A673 (cell line): Measurements from ENCODE around the gene CXCR6. TPM values are rescaled to one million over a fixed set of nuclear protein-coding genes. Genes with fewer than 3 reads are reported as not detected.

Source experiments
- BruUV-seq: library from RNA; stranded (reverse); fragments of 400-500 nt; replicated peaks from 2 replicates; lab custom pipeline; 2021; lab: Mats Ljungman, UMichigan
- CTCF ChIA-PET: fragments of 300-600 bp; sonication (Branson Sonifier 250); formaldehyde crosslinking; loops from one replicate; lab custom pipeline; 2022; ENCODE audit warnings: antibody characterized with exemption; lab: Charles Lee
- POLR2A ChIA-PET: fragments of 300-600 bp; sonication (Branson Sonifier 250); formaldehyde crosslinking; loops from one replicate; lab custom pipeline; 2022; ENCODE audit warnings: antibody characterized with exemption; ENCODE audit not compliant: low non-redundant PET; lab: Charles Lee
- DNase-seq: peaks from one replicate; pipeline ENCODE4 v3.0.0-alpha.2; 2015; ENCODE audit warnings: low spot score
- H3K27ac ChIP-seq: fragments of 200-600 bp; sonication (generic); 2 replicates; pipeline ENCODE4 v1.5.1; 2016; ENCODE audit warnings: mixed run types, low read depth, mild to moderate bottlenecking, mixed read lengths, antibody characterized with exemption, low read length; ENCODE audit not compliant: poor library complexity, severe bottlenecking
- H3K27me3 ChIP-seq: fragments of 200-600 bp; sonication (generic); replicated peaks from 2 replicates; pipeline ENCODE4 v1.6.1; 2017; ENCODE audit warnings: mixed run types, low read depth, mild to moderate bottlenecking, mixed read lengths, antibody characterized with exemption, low read length; ENCODE audit not compliant: insufficient read depth, poor library complexity
- H3K36me3 ChIP-seq: fragments of 200-600 bp; sonication (generic); 2 replicates; pipeline ENCODE4 v1.6.1; 2016; ENCODE audit warnings: mixed run types, mild to moderate bottlenecking, mixed read lengths, antibody characterized with exemption, low read length; ENCODE audit not compliant: insufficient read depth, poor library complexity, severe bottlenecking
- H3K4me1 ChIP-seq: fragments of 200-600 bp; sonication (generic); 2 replicates; pipeline ENCODE4 v1.6.1; 2017; ENCODE audit warnings: mixed run types, mild to moderate bottlenecking, mixed read lengths, antibody characterized with exemption, low read length; ENCODE audit not compliant: insufficient read depth, poor library complexity, severe bottlenecking
- H3K4me3 ChIP-seq: fragments of 200-600 bp; sonication (generic); 2 replicates; pipeline ENCODE4 v1.5.1; 2016; ENCODE audit warnings: low read depth, mixed run types, mild to moderate bottlenecking, mixed read lengths, low read length; ENCODE audit not compliant: poor library complexity, severe bottlenecking
- H3K9me3 ChIP-seq: fragments of 200-600 bp; sonication (generic); 2 replicates; pipeline ENCODE4 v1.6.1; 2016; ENCODE audit warnings: mixed run types, low read depth, mild to moderate bottlenecking, mixed read lengths, antibody characterized with exemption, low read length; ENCODE audit not compliant: poor library complexity, severe bottlenecking
- CTCF ChIP-seq: fragments of 300-800, 200-600 bp; sonication (generic); conservative IDR thresholded peaks from 2 replicates; pipeline ENCODE4 v1.5.1; 2017; ENCODE audit warnings: low read depth, mild to moderate bottlenecking, antibody characterized with exemption, low read length, moderate library complexity, mixed read lengths
- EZH2 ChIP-seq: fragments of 200-600 bp; sonication (generic); IDR thresholded peaks from 2 replicates; pipeline ENCODE4 v1.6.1; 2017; ENCODE audit warnings: borderline replicate concordance, low read depth, mild to moderate bottlenecking, mixed read lengths, antibody characterized with exemption, low read length; ENCODE audit not compliant: poor library complexity, severe bottlenecking
- intact Hi-C: fragments of 100-400 bp; cut with micrococcal nuclease; formaldehyde crosslinking; loops from one replicate; pipeline ENCODE4 v1.10.0; 2022; ENCODE audit not compliant: unreplicated experiment
- total RNA-seq: library from RNA; stranded (reverse); gene quantifications from 2 replicates; pipeline ENCODE4 v1.2.3, GENCODE V29; 2021

Gene CXCR6
- total RNA-seq, 1 experiment from 2014 or later: not detected

- BruUV-seq: no TSS peak
- intact Hi-C loops: no loop called here
- H3K27me3 ChIP-seq: no peaks in the 10 kb centered on the region
- no peaks in the 10 kb centered on the region for H3K4me1 ChIP-seq
- H3K36me3 ChIP-seq: peaks cover 2% of the 10 kb centered on the region
- POLR2A ChIA-PET: no interaction called here
- no peak for TF ChIP-seq EZH2
- TF ChIP-seq CTCF: no peak
- no peak overlapping the region for H3K4me3 ChIP-seq
- H3K9me3 ChIP-seq: no peaks in the 10 kb centered on the region
- no peak overlapping the region for H3K27ac ChIP-seq
- CTCF ChIA-PET: no interaction called here
- no peak for DNase-seq
These were observed 7.7 kb downstream of the CXCR6 start for GRCh38 chr3:45950686-45951600.

- intact Hi-C loops: no loop called here
- no peak overlapping the region for H3K4me3 ChIP-seq
- peaks cover 2% of the 10 kb centered on the region for H3K36me3 ChIP-seq
- no peaks in the 10 kb centered on the region for H3K9me3 ChIP-seq
- BruUV-seq: no TSS peak
- ChIA-PET CTCF (no interaction called here), POLR2A (no interaction called here)
- no peaks in the 10 kb centered on the region for H3K27me3 ChIP-seq
- no peak overlapping the region for H3K27ac ChIP-seq
- H3K4me1 ChIP-seq: no peaks in the 10 kb centered on the region
- TF ChIP-seq CTCF (no peak), EZH2 (no peak)
- DNase-seq: no peak
These were observed 8.7 kb downstream of the CXCR6 start for GRCh38 chr3:45951946-45952345.

- Histone ChIP-seq H3K4me3 (no peak overlapping the region), H3K9me3 (no peaks in the 10 kb centered on the region), H3K36me3 (peaks cover 2% of the 10 kb centered on the region), H3K27me3 (no peaks in the 10 kb centered on the region), H3K27ac (no peak overlapping the region), H3K4me1 (no peaks in the 10 kb centered on the region)
- intact Hi-C loops: no loop called here
- POLR2A ChIA-PET: no interaction called here
- no peak for TF ChIP-seq CTCF
- TF ChIP-seq EZH2: no peak
- no peak for DNase-seq
- CTCF ChIA-PET: no interaction called here
- no TSS peak for BruUV-seq
These were observed 9.2 kb downstream of the CXCR6 start for GRCh38 chr3:45952456-45952855.
